Hippocampal formation (tissue), 2 donors: ENCODE results near the gene NXF1.
"Not testable (repeated sequence)": the region's sequence is repeated elsewhere in the genome, so short reads cannot be mapped to it uniquely, and the experiment has no call there.

Source experiments
- DNase-seq, 2 donors: peaks; one replicate each; lab custom pipeline; 2025; lab: John Stamatoyannopoulos, UW

Gene NXF1

DNA sequence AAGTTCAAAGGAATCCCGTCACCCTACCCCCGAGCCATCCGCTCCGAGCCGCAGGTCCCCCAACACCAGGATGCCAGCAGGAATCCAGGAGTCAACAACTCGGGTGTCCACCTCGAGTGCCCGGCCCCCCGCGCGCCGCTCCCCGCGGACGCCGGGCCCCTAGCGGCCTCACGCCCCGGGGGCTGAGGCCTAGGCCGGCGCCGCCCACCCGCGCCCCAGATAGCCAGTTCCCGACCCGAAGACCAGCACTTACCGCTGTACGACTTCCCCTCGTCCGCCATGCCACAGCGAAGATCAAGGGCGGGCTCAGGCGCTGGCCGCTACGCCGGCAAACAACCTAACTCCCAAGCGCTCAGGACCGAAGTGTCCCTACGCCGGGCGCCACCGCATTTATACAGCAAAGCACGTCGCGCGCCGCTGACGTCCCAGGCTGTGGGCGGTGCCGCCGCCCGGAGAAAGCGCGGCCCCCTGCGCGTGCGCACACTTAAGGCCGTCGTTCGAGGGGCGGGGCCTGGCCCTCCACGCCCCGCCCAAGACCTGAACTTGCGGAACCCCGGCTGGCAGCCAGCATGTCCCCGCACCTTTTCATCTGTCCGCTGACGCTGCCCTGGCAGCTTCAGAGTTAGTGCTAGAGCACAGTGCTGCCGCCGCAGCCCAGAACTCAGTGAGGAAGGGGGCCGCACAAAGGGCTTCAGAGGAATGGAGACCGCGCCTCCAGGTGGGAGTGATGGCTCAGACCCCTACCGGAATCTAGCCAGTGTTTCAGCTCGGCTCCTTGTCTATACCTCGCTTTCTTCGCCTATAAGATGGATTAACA, at the start of gene NXF1:
Gene NXF1, minus strand, starts transcription at position 365 of the 817 bp plus-strand sequence. Its CDS starts 84 bp downstream, at position 281.
- peak; percentile 91 to 93 for DNase-seq

DNA sequence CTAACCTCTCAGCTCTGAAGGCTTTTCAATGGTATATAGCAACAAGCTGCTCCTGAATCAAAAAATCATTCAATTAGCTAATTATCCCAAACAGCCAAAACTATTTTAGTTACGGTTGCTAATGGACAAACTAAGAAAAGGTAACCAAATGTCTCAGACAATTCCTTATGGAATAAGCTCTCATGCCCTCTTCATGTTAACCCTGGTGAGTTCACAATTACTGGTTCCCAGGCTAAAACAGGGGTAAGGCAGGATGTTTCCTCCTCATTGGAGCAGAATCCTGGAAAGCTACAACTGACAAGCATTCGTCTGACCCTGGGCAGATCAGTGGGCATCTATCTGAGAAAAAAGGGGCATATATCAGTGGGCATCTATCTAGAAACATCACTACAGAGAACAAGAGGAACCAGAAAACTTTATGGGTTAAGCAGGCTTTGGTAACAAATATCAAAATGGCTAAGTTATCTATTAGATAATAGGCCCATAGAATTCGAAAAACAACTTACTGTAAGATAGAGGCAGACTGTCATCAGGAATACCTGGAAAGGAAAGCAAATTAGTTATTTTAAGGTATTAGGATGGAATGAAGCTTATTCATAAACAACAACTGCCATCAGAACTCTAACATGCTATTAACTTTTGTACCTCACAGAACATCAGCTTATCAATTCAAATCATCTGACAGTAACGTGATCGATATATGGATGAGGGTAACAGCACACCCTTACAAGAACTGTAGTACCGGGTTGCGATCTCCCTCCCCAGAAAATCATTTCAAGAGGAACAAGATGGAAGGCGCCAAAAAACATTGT, 49.0 kb upstream of the NXF1 start:
- DNase-seq = no peak

DNA sequence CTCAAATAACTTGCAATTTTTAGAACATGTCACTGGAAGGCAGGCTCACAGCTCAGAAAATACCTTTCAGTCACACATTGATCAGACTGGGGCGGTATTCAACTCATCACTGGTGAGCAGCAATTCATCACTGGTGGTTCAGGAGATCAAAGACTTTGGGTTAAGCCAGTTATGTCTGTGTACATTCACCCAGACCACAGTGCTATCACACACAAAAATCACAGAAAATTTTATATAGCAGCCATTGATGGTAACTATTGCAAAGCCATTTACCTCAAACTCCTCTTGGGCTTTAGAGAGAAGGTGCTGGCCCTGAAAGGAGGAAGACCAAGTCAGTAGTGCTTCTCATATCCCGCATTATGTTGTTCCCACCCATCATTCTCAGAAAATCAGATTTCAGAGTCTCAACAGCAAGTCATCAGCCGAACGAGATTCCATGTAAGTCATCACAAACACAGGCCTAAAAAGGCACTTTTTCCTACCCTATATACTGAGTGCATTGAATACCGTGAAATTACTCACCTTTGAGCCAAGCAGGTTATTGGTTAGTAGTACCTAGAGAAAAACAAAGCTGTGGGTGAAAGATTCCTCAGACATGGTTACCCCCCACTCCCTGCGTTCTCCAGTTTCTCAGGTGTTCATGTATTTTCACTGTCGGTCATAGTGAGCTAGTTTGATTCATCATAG, 48.2 kb upstream of the NXF1 start:
- DNase-seq = no peak

DNA sequence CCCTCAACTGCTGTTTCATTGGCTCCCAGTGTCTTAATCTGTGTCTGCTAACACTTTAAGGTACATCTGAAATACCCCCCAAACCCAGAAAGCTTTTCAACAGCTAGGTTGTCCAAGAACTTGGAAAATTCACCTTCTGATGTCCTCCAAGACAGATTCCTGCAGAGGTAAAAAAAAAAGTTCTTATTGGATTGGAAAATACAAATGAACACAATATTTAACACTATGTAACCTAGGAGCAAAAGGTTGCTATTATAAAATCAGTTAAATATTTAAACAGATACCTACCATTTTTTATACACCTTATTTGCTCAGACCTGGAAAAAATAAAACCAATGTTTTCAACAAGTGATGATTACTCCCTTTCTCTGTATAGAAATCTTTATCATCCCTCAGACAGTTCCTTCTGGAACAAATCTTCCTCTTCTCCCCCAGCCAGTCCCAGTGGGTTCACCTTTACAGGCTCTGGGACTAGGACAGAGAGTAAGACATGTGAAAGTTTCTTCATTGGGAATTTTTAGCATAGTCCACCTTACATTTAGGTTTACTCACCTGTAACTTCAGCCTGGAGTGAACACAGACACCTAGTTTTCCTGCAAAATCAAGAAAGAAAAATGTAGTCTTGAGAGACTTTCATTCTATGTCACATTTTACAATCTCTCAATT, 47.4 kb upstream of the NXF1 start:
- no peak for DNase-seq

DNA sequence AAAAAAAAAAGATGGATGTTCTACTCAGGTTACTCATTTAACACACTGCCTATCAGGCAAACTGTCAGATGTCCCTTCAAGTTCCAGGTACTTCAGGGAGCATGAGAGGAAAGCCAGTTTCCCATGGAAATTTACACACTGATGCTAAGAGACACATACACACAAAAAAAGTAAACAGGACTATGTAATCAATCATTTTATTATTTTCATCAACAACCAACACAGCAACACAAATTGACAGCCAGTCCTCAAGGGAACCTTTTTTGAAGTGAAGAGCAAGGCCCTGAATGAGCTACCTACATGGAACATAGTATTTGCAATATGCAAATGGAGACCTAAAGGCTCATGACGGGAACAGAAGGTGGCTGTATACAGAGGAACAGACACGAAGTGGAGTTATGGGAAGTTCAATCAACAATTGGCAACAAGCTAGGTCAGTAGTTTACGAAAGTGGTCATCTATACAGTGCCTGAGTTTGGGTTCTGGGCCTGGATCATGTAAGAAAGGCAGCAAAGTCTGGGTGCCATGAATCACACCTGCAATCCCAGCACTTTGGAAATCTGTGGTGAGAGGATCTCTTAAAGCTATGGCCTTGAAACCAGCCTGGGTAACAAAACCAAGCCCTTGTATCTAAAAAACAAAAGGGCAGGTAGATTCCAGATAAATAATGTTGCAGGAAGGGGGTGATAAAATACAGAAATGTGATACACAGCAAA, 46.7 kb upstream of the NXF1 start:
- DNase-seq = no peak

DNA sequence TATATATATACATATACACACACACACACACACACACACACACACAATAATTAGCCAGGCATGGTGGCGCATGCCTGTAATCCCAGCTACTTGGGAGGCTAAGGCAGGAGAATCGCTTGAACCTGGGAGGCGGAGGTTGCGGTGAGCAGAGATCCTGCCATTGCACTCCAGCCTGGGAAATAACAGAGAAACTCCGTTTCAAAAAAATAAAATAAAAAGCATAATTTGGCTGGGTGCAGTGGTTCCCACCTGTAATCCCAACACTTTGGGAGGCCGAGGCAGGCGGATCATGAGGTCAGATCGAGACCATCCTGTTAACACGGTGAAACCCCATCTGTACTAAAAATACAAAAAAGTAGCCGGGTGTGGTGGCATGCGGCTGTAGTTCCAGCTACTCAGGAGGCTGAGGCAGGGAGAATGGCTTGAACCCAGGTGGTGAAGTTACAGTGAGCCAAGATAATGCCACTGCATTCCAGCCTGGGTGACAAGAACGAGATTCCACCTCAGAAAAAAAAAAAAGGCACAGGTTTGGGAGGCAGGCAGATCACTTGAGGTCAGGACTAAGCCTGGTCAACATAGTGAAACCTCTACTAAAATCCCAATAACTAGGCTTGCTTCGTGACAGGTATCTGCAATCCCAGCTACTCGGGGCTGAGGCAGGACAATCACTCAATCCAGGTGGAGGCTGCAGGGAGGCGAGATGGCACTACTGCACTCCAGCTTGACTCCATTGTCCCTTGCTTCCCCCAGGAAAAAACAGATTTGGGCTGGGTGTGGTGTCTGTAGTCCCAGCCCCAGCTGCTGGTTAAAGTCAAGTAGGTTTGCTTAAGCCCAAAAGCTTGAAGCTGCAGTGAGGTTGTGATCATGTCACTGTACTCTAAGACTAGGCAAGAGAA, 45.9 kb upstream of the NXF1 start:
- no peak for DNase-seq

DNA sequence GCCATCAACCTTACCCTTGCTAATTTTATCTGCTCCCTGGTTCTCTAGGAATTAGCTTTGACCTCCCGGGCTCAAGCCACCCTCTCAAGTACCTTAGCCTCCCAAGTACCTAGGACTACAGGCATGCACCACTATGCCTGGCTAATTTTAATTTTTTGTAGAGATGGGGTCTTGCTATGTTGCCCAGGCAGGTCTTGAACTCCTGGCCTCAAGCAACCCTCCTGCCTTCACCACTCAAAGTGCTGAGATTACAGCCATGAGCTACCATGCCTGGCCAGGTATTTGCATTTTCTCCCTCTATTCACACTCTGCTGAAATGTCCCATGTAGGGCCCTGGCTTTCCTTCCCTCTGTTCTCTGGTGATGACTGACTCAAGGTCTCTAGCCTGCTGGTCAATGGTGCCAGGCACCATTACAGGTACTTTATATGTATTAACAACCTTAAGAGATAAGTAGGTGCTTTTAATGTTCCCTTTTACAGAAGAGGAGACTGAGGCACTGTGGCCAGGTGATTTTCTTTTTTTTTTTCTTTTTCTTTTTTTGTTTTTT, 42.6 kb upstream of the NXF1 start:
- no peak for DNase-seq

DNA sequence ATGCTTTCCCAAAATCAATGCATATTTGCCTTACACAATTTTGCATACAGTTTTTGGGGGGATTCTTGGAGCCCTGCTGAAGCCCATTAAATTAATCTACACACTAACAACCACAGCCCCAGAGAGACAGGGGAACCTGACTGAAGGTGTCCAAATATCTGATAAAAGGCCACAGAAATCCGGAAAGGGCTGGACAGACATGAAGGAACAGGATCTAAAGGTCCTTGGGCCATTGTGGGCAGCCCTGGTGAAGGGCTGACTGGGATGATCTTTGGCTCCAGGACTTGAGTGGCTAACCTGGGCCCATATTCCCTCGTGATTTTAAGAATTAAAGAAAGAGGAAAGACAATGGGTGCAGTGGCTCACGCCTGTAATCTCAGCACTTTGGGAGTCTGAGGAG, 40.9 kb upstream of the NXF1 start:
- no peak for DNase-seq

DNA sequence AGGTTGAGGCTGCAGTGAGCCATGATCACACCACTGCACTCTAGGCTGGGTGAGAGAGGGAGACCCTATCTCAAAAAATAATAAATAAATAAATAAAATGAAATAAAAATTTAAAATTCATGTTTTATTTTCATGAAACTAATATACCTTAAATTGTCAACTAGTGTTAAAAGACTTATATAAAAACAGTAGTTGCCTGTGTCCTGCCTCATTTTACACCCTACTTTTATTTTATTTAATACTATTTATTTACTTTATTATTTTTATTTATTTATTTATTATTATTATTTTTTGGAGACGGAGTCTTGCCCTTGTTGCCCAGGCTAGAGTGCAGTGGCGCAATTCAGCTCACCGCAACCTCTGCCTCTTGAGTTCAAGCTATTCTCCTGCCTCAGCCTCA, 38.9 kb upstream of the NXF1 start:
- no peak for DNase-seq

DNA sequence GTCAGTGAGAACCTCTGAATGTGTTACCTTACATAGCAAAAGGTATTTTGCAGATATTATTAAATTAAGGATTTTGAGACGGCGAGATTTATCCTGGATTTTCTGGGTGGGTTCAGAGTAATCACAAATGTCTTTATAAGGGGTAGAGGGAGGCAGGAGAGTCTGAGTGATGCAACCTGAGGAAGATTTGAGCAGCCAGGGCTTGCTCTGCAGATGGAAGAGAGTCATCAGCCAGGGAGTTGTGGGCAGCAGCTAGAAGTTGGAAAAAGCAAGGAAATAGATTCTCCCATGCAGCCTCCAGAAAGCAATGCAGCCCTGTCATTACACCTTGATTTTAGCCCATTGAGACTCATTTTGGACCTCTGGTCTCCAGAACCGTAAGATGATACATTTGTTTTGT, 38.2 kb upstream of the NXF1 start:
- DNase-seq = no peak

DNA sequence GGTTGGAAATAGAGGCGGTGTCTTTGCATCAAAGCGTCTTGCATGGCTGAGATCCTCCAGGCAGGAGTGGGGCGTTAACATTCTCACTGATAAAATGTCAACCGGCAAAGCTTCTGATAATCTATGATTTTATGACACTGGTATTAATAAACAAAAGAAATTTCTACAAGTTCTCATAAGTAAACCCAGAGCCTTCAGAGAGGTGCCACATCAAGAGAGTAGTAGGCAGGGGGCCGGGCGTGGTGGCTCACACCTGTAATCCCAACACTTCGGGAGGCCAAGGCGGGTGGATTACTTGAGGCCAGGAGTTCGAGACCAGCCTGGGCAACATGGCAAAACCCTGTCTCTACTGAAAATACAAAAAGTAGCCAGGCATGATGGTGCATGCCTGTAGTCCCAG, 37.7 kb upstream of the NXF1 start:
- not testable (repeated sequence) for DNase-seq

DNA sequence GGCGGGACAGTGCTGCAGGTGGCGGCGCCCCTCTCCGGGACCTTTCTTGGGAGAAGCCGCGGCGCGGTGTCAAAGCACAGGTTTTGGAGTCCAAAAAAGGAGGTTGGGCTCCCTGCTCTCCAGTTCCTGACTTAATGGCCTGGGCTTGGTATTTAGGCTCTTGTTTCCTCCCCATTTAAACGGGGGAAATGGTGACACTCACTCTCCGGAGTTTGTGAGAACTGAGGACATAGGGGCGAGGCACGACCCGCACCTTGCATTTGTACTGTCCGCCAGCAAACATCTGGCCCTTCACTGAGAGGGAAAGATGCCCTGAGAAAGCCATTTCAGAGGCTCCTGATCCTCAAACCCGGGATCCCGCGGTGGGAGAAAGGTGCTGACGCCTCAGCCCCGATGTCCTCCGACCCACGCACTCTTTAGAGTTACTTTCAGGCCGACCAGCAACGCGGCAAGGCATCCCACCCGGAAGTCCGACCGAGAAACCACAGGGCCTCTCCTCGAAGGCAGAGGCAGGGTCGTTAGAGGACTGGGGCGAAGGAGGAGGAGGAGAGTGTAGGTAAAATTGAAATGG, 37.0 kb upstream of the NXF1 start:
- DNase-seq = peak in 1 of 2 donors; percentile 56

DNA sequence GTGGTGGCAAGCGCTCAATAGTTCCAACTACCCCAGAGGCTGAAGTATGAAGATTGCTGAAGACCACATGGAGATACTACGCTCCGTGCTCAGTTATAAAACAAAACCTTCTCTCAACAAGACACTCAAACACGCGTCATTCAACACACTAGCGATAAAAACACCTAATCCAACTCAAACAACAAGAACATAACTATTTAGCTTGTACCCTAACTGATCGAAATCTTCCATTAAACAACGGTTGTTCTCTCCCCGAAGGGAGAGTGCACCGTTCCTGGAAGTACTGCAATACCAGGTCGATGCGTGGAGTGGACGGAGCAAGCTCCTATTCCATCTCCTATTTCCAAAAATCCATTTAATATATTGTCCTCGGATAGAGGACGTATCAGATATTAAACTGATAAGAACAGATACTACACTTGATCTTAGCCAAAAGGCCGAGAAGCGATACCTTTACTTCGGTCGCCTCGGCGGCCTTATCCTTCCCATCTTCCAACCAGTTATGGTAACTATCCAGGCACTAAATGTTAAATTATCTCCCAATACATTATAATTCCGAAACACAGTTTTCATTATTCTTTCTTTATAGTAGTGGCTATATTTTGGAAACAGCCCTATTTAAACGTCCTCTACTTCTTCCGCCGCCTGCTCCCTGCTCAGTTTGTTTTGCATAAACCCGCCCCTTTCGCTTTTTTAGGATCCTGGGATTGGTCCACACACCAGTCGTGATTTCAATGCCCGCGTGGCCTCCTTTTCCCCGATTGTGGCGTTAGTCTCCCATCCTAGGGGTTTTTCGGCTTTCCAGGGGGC, 36.3 kb upstream of the NXF1 start:
- peak; percentile 79 to 97 for DNase-seq

DNA sequence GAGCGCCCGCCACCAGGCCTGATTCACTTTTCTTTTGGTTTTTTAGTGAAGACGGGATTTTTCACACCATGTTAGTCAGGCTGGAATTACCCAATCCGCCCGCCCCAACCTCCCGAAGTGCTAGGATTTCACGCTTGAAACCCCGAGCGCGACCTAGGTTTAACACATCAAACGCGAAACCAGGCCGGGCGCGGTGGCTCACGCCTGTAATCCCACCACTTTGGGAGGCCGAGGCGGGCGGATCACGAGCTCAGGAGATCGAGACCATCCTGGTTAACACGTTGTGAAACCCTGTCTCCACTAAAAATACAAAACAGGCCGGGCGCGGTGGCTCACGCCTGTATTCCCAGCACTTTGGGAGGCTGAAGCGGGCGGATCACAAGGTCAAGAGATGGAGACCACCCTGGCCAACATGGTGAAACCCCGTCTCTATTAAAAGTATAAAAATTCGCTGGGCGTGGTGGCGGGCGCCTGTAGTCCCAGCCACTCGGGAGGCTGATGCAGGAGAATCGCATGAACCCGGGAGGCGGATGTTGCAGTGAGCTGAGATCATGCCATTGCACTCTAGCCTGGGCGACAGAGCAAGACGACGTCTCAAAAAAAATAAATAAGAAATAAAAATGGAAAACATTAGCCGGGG, 35.6 kb upstream of the NXF1 start:
- DNase-seq = peak in 1 of 2 donors; percentile 10

DNA sequence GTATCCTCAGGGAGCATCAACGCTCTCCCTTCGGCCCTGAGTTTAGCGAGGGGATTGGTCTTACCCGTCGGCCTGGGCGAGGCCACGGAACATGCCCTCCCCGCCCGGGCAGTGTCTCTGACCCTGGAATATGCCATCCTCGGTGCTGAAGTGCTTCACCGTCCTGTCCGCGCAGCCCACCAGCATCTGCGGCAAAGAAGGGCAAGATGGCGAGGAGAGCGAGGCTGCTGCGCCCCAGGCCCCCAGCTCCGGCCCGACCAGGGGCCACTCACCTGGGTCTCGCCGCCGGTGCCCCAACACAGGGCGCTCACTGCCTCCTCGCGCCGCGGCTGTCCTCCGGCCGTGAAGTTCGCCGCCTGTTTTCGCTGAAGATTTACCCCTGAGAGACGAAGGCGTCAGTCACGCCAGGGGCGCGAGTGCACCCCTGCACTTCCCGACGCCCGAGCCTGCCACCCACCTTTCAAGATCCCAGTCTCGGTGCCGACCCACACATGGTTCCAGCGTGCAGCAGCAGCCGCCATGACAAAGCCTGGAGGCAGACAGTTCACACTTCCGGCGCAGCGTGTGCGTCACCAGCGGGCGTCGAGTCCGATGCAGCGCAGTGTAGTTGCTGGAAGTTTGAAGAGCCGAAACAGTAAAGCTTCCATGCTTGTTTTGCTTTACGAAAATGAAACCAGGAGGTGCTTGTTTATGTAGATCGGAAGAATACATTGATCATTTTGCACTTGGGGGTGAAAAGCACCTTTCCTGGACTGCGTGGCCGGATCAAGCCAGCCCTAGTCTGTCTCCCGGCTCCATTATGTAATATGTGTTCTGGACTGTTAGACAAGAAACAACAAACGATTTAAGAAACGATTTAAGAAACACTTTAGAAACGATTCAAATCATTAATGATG, 34.1 kb upstream of the NXF1 start, which contains the start of gene WDR74:
Gene WDR74, minus strand, starts transcription at position 541 of the 896 bp plus-strand sequence. Its CDS starts 20 bp downstream, at position 521.
- peak; percentile 90 for DNase-seq

DNA sequence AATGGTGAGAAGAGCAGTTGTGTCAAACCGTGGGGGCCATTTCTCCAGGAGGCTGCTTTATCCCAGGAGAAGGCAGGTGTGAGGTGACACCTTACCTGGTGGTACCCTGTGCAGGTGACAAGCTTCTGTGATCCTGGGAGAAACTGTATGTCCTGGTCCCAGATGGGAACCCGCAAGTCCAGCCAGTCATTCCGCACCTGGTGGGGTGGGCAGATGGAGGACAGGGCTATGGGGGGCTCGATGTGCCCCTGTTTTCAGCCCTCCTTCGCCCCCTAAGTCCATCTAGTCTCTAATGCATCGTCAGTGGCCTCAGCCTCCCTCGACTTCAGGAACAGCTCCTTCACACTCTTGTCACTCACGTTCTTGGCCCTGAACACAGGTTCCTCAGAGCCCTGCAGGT, 30.1 kb upstream of the NXF1 start:
- DNase-seq = no peak
